Chondrocyte (in vitro differentiated cells): ENCODE results near the gene NUP188. TPM values are rescaled to one million over a fixed set of nuclear protein-coding genes. Genes with fewer than 3 reads are reported as not detected.

Experiments
- DNase-seq: peaks from one replicate; pipeline ENCODE4 v3.0.0; 2021; ENCODE audit warnings: mixed read lengths, low spot score
- H3K27ac Mint-ChIP-seq: one replicate; pipeline ENCODE4 v1.8.0; 2021; ENCODE audit warnings: mild to moderate bottlenecking, moderate library complexity, mixed read lengths; ENCODE audit not compliant: unreplicated experiment
- H3K27me3 Mint-ChIP-seq: 2 replicates; pipeline ENCODE4 v1.8.0; 2021; ENCODE audit warnings: low read depth, mixed read lengths
- H3K36me3 Mint-ChIP-seq: 2 replicates; pipeline ENCODE4 v1.8.0; 2021; ENCODE audit warnings: low read depth, mixed read lengths
- H3K4me1 Mint-ChIP-seq: 2 replicates; pipeline ENCODE4 v1.8.0; 2021; ENCODE audit warnings: low read depth, mild to moderate bottlenecking, mixed read lengths
- H3K4me3 Mint-ChIP-seq: one replicate; pipeline ENCODE4 v1.8.0; 2021; ENCODE audit warnings: mild to moderate bottlenecking, moderate library complexity, mixed read lengths; ENCODE audit not compliant: unreplicated experiment
- H3K9me3 Mint-ChIP-seq: 2 replicates; pipeline ENCODE4 v1.8.0; 2021; ENCODE audit warnings: low read depth, mixed read lengths
- total RNA-seq: library from RNA; stranded (reverse); gene quantifications from 3 replicates; pipeline ENCODE4 v1.2.1, GENCODE V29; 2021
- TF ChIP-seq, protein P1 (sequence below): fragments of 200-600 bp; sonication (generic); IDR thresholded peaks from 2 replicates; pipeline ENCODE4 v1.5.0; 2021; ENCODE audit warnings: antibody characterized with exemption, mild to moderate bottlenecking, moderate library complexity

NUP188 gene
- total RNA-seq, 1 donor from 2014 or later, result 36.0 TPM

DNA sequence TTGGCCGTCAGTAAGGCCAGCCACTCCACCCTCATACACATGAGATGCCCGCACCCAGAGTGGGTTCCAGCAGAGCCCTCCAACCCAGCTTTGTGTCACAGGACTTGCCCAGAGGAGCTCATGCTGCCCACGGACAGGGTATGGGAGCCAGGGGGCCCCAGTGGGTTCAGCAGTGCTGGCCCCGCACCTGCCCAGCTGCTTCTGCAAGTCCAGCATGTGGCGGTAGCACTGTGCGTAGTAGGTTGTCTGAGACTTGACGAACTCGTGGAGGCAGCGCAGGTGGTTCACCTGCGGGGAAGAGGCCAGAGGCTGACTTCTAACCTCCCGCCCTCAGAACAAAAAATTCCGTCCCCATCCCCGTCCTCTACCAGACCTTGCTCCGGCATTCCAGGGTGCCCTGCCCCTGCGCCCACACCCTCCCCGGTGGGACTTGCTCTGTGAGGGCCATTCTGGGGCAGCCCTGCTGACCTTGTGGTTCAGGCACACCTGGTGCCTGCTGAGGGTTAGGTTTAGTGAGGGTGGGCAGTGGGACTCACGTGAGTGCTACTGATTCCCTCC is 62.2 kb downstream of the NUP188 start:
- no peaks in the 10 kb centered on the region for H3K9me3 Mint-ChIP-seq
- no peaks in the 10 kb centered on the region for H3K27me3 Mint-ChIP-seq
- no peak overlapping the region for H3K4me3 Mint-ChIP-seq
- peaks cover 10% of the 10 kb centered on the region for H3K4me1 Mint-ChIP-seq
- no peak for DNase-seq
- TF ChIP-seq, protein P1, sequence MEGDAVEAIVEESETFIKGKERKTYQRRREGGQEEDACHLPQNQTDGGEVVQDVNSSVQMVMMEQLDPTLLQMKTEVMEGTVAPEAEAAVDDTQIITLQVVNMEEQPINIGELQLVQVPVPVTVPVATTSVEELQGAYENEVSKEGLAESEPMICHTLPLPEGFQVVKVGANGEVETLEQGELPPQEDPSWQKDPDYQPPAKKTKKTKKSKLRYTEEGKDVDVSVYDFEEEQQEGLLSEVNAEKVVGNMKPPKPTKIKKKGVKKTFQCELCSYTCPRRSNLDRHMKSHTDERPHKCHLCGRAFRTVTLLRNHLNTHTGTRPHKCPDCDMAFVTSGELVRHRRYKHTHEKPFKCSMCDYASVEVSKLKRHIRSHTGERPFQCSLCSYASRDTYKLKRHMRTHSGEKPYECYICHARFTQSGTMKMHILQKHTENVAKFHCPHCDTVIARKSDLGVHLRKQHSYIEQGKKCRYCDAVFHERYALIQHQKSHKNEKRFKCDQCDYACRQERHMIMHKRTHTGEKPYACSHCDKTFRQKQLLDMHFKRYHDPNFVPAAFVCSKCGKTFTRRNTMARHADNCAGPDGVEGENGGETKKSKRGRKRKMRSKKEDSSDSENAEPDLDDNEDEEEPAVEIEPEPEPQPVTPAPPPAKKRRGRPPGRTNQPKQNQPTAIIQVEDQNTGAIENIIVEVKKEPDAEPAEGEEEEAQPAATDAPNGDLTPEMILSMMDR, result no peak
- no peak overlapping the region for H3K27ac Mint-ChIP-seq
- peaks cover 13% of the 10 kb centered on the region for H3K36me3 Mint-ChIP-seq

DNA sequence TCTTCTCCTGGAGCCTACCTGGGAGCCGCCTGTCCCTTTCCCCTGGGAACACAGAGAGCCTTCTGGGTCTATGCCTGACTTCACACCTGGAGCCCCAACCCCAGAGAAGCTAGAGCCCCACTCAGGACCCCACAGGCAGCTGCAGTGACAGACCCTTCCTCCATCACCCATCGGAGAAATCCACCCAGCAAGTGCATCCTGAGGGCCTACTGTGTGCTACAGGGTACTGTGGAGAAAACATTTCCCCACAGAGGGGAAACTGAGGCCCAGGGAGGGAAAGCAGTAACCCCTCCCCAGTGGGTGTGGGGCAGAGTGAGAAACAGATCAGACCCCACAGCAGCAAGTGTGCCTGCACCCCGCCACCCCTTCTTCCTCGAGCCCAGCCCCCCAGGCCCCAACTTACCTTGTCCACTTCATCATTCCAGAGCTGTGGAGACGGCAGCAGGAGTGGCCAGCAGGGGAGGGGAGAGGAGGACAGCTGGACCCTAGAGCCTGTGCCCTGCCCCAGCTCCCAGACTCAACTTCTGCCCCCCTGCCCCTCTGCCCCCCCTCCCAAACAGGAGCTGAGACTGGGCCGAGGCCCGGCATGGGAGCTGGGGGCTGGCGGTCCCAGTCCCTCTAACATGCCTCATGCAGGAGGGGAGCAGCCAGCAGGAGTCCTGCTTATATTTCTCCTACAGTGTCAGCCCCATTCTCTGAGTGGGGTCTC is 62.9 kb downstream of the NUP188 start:
- TF ChIP-seq, protein P1, result no peak
- H3K9me3 Mint-ChIP-seq, result no peaks in the 10 kb centered on the region
- H3K4me1 Mint-ChIP-seq, result peaks cover 10% of the 10 kb centered on the region
- no peak overlapping the region for H3K4me3 Mint-ChIP-seq
- no peak for DNase-seq
- no peaks in the 10 kb centered on the region for H3K27me3 Mint-ChIP-seq
- H3K27ac Mint-ChIP-seq, result no peak overlapping the region
- H3K36me3 Mint-ChIP-seq, result peaks cover 10% of the 10 kb centered on the region

DNA sequence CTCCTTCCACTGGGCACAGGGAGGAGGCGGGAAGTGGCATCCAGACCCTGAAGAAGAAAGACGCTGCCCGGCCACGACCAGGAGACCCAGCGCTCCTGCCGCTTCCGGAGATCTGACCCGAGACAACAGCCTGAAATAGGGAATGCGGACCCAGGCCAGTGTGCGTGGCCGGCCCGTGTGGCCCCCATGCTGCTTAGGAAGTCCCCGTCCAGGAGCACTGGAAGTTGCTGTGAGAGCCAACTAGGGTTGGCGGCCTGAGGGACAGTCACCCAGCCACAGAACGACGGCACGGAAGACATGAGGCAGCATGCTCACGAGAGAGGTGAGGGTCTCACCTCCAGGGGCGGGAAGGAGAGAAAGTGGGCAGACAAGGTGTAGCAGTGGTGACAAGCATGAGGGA is 63.7 kb downstream of the NUP188 start:
- H3K4me1 Mint-ChIP-seq, result peaks cover 10% of the 10 kb centered on the region
- no peak for DNase-seq
- H3K27ac Mint-ChIP-seq, result no peak overlapping the region
- no peaks in the 10 kb centered on the region for H3K27me3 Mint-ChIP-seq
- TF ChIP-seq, protein P1, result no peak
- no peak overlapping the region for H3K4me3 Mint-ChIP-seq
- H3K9me3 Mint-ChIP-seq, result no peaks in the 10 kb centered on the region
- H3K36me3 Mint-ChIP-seq, result peaks cover 8% of the 10 kb centered on the region

DNA sequence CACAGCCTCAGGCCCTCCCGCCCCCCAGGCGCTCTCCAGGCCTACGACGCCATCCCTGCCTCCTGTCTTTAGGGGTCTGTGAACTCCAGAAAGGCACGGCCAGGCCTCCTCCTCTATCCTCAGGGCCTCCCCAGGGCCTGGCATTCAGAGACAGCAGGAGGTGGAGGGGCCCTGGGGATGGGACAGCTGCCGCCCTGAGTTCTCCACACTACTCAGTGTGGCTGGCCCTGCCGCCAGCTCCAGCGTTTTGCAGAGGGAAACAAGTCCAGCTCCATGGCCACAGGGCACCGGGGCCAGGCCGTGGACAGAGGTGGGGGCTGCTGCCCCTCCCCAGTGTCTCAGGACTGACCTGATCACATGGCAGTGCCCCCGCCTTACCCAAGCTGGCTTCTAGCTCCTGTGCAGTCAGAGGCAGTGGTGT is 64.3 kb downstream of the NUP188 start:
- Mint-ChIP-seq H3K27me3 (no peaks in the 10 kb centered on the region), H3K4me1 (peaks cover 6% of the 10 kb centered on the region), H3K9me3 (no peaks in the 10 kb centered on the region), H3K4me3 (no peak overlapping the region), H3K27ac (no peak overlapping the region), H3K36me3 (peaks cover 4% of the 10 kb centered on the region)
- TF ChIP-seq, protein P1, result no peak
- DNase-seq, result no peak

DNA sequence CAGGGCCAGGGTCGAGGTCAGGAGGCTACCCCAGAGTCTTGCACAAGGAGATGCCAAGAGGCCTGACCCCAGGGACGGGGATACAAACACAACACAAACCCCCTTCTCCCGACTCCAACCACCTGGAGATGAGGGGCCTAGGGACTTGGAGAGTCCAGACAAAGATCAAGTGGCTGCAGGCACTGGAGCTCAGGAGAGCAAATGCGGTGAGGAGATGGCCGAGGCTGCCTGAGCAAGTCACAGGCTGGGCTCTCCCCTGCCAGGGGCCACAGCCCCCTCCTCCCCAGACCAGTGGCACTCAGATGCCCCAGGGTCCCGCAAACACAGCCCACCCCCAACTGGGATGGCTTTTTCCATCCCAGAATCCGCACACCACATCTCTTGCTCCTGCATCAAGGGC is 64.8 kb downstream of the NUP188 start:
- no peak overlapping the region for H3K4me3 Mint-ChIP-seq
- H3K4me1 Mint-ChIP-seq, result peaks cover 4% of the 10 kb centered on the region
- peaks cover 4% of the 10 kb centered on the region for H3K36me3 Mint-ChIP-seq
- DNase-seq, result no peak
- H3K9me3 Mint-ChIP-seq, result no peaks in the 10 kb centered on the region
- TF ChIP-seq, protein P1, result no peak
- no peaks in the 10 kb centered on the region for H3K27me3 Mint-ChIP-seq
- no peak overlapping the region for H3K27ac Mint-ChIP-seq
